ENCODE results near the gene PEPD. TPM values are rescaled to one million over a fixed set of nuclear protein-coding genes. Genes with fewer than 3 reads are reported as not detected.

PEPD gene
- total RNA-seq, 4 donors from 2014 or later: 116 to 1,166 (median 748) TPM

GRCh38 chr19:33350538-33351309 is 170.9 kb downstream of the PEPD start:
- Histone ChIP-seq H3K27ac (no peak overlapping the region), H3K4me1 (no peaks in the 10 kb centered on the region), H3K27me3 (no peaks in the 10 kb centered on the region), H3K9me3 (no peaks in the 10 kb centered on the region), H3K36me3 (no peaks in the 10 kb centered on the region), H3K4me3 (no peak overlapping the region)
- no peak for DNase-seq
- TF ChIP-seq CTCF (IDR thresholded peaks at IDR 0.05) (no peak), POLR2A (IDR thresholded peaks at IDR 0.05) (no peak)

- Histone ChIP-seq H3K27me3 (no peaks in the 10 kb centered on the region), H3K4me3 (no peak overlapping the region), H3K9me3 (no peaks in the 10 kb centered on the region), H3K36me3 (no peaks in the 10 kb centered on the region), H3K27ac (no peak overlapping the region), H3K4me1 (no peaks in the 10 kb centered on the region)
- DNase-seq: no peak
- TF ChIP-seq CTCF (IDR thresholded peaks at IDR 0.05) (no peak), POLR2A (IDR thresholded peaks at IDR 0.05) (no peak)
These were observed 172.0 kb downstream of the PEPD start for GRCh38 chr19:33349319-33350289.

GRCh38 chr19:33348301-33349010 is 173.1 kb downstream of the PEPD start:
- no peaks in the 10 kb centered on the region for H3K36me3 ChIP-seq
- no peaks in the 10 kb centered on the region for H3K27me3 ChIP-seq
- no peak for DNase-seq
- TF ChIP-seq POLR2A (IDR thresholded peaks at IDR 0.05): no peak
- no peak for TF ChIP-seq CTCF (IDR thresholded peaks at IDR 0.05)
- H3K4me1 ChIP-seq: no peaks in the 10 kb centered on the region
- H3K9me3 ChIP-seq: no peaks in the 10 kb centered on the region
- H3K4me3 ChIP-seq: no peak overlapping the region
- no peak overlapping the region for H3K27ac ChIP-seq

GRCh38 chr19:33347300-33347699 is 174.3 kb downstream of the PEPD start:
- Histone ChIP-seq H3K36me3 (no peaks in the 10 kb centered on the region), H3K27ac (no peak overlapping the region), H3K4me3 (no peak overlapping the region), H3K27me3 (no peaks in the 10 kb centered on the region), H3K9me3 (no peaks in the 10 kb centered on the region), H3K4me1 (no peaks in the 10 kb centered on the region)
- TF ChIP-seq POLR2A (IDR thresholded peaks at IDR 0.05) (no peak), CTCF (IDR thresholded peaks at IDR 0.05) (no peak)
- no peak for DNase-seq

GRCh38 chr19:33346665-33347064 is 174.9 kb downstream of the PEPD start:
- Histone ChIP-seq H3K27me3 (no peaks in the 10 kb centered on the region), H3K4me3 (no peak overlapping the region), H3K4me1 (no peaks in the 10 kb centered on the region), H3K36me3 (no peaks in the 10 kb centered on the region), H3K9me3 (no peaks in the 10 kb centered on the region), H3K27ac (no peak overlapping the region)
- no peak for DNase-seq
- TF ChIP-seq POLR2A (IDR thresholded peaks at IDR 0.05): no peak
- no peak for TF ChIP-seq CTCF (IDR thresholded peaks at IDR 0.05)

All from Peyer's patch (tissue), 4 donors.